Measurements from ENCODE around the gene CCL11.

Gene CCL11

GRCh38 chr17:34245351-34245905 lies 40.1 kb upstream of the CCL11 start:
- in situ Hi-C loops (cut with HindIII; ENCODE audit: low sequenced_read_pairs): no loop called here
- no peak for TF ChIP-seq CTCF (IDR thresholded peaks at IDR 0.05; ENCODE audit: low read depth, low read length, missing control alignments)
- DNase-seq (ENCODE audit: low read depth): no peak
- no peak overlapping the region for H3K4me3 ChIP-seq (ENCODE audit: low read depth, low read length)

- no peak overlapping the region for H3K4me3 ChIP-seq (ENCODE audit: low read depth, low read length)
These were observed 39.1 kb upstream of the CCL11 start for GRCh38 chr17:34246446-34246845.

GRCh38 chr17:34246881-34247280 lies 38.7 kb upstream of the CCL11 start:
- no peak overlapping the region for H3K4me3 ChIP-seq (ENCODE audit: low read depth, low read length)
- no peak for DNase-seq (ENCODE audit: low read depth)
- TF ChIP-seq CTCF (IDR thresholded peaks at IDR 0.05; ENCODE audit: low read depth, low read length, missing control alignments): no peak
- in situ Hi-C loops (cut with HindIII; ENCODE audit: low sequenced_read_pairs): no loop called here

More at GRCh38 chr17:34246446-34246845, 39.1 kb upstream of the CCL11 start:
- in situ Hi-C loops (cut with HindIII; ENCODE audit: low sequenced_read_pairs): no loop called here
- TF ChIP-seq CTCF (IDR thresholded peaks at IDR 0.05; ENCODE audit: low read depth, low read length, missing control alignments): no peak
- DNase-seq (ENCODE audit: low read depth): no peak

- in situ Hi-C loops (cut with HindIII; ENCODE audit: low sequenced_read_pairs): no loop called here
- no peak for TF ChIP-seq CTCF (IDR thresholded peaks at IDR 0.05; ENCODE audit: low read depth, low read length, missing control alignments)
- DNase-seq (ENCODE audit: low read depth): no peak
- H3K4me3 ChIP-seq (ENCODE audit: low read depth, low read length): no peak overlapping the region
These were observed 37.0 kb upstream of the CCL11 start for GRCh38 chr17:34248511-34249024.

- no peak for TF ChIP-seq CTCF (IDR thresholded peaks at IDR 0.05; ENCODE audit: low read depth, low read length, missing control alignments)
- in situ Hi-C loops (cut with HindIII; ENCODE audit: low sequenced_read_pairs): no loop called here
- no peak for DNase-seq (ENCODE audit: low read depth)
- H3K4me3 ChIP-seq (ENCODE audit: low read depth, low read length): no peak overlapping the region
These were observed 36.5 kb upstream of the CCL11 start for GRCh38 chr17:34249061-34249460.

- no peak overlapping the region for H3K4me3 ChIP-seq (ENCODE audit: low read depth, low read length)
- no peak for TF ChIP-seq CTCF (IDR thresholded peaks at IDR 0.05; ENCODE audit: low read depth, low read length, missing control alignments)
- no peak for DNase-seq (ENCODE audit: low read depth)
- in situ Hi-C loops (cut with HindIII; ENCODE audit: low sequenced_read_pairs): no loop called here
These were observed 36.1 kb upstream of the CCL11 start for GRCh38 chr17:34249478-34249877.
